CD1c-positive myeloid dendritic cell (primary cell): Measurements from ENCODE around the gene NRXN3.

Experiments
- DNase-seq: peaks from one replicate; pipeline ENCODE4 v3.0.0-alpha.2; 2016; ENCODE audit errors: extremely low spot score

NRXN3 gene

GRCh38 chr14:78173346-78174035 is 3.3 kb downstream of the NRXN3 start:
- no peak for DNase-seq

- DNase-seq, result no peak
Measured at GRCh38 chr14:78175412-78175811, 5.2 kb downstream of the NRXN3 start.

GRCh38 chr14:78178071-78178470 is 7.9 kb downstream of the NRXN3 start:
- no peak for DNase-seq

- DNase-seq, result no peak
Measured at GRCh38 chr14:78178971-78179370, 8.8 kb downstream of the NRXN3 start.

GRCh38 chr14:78181270-78181669 is 11.1 kb downstream of the NRXN3 start:
- DNase-seq, result no peak

GRCh38 chr14:78182722-78183121 is 12.5 kb downstream of the NRXN3 start:
- DNase-seq, result no peak

- DNase-seq, result no peak
Measured at GRCh38 chr14:78184157-78184556, 14.0 kb downstream of the NRXN3 start.

- no peak for DNase-seq
Measured at GRCh38 chr14:78186277-78186676, 16.1 kb downstream of the NRXN3 start.

- no peak for DNase-seq
Measured at GRCh38 chr14:78188882-78189281, 18.7 kb downstream of the NRXN3 start.

GRCh38 chr14:78195431-78195830 is 25.3 kb downstream of the NRXN3 start:
- no peak for DNase-seq

GRCh38 chr14:78196323-78196722 is 26.1 kb downstream of the NRXN3 start:
- DNase-seq, result no peak

- DNase-seq, result no peak
Measured at GRCh38 chr14:78197051-78197450, 26.9 kb downstream of the NRXN3 start.

- DNase-seq, result no peak
Measured at GRCh38 chr14:78202163-78202562, 32.0 kb downstream of the NRXN3 start.

GRCh38 chr14:78202976-78203375 is 32.8 kb downstream of the NRXN3 start:
- no peak for DNase-seq

- DNase-seq, result no peak
Measured at GRCh38 chr14:78207414-78207813, 37.2 kb downstream of the NRXN3 start.

- no peak for DNase-seq
Measured at GRCh38 chr14:78220273-78220672, 50.1 kb downstream of the NRXN3 start.

- no peak for DNase-seq
Measured at GRCh38 chr14:78222746-78223145, 52.6 kb downstream of the NRXN3 start.

- DNase-seq, result no peak
Measured at GRCh38 chr14:78227248-78228077, 57.3 kb downstream of the NRXN3 start.

- no peak for DNase-seq
Measured at GRCh38 chr14:78228702-78229327, 58.6 kb downstream of the NRXN3 start.

GRCh38 chr14:78232231-78233000 is 62.2 kb downstream of the NRXN3 start:
- no peak for DNase-seq

GRCh38 chr14:78238141-78238540 is 68.0 kb downstream of the NRXN3 start:
- DNase-seq, result no peak

GRCh38 chr14:78240567-78240966 is 70.4 kb downstream of the NRXN3 start:
- DNase-seq, result no peak
